H1 (cell line): Measurements from ENCODE around the gene FH. TPM values are rescaled to one million over a fixed set of nuclear protein-coding genes. Genes with fewer than 3 reads are reported as not detected.

ENCODE experiments used
- CTCF ChIA-PET: fragments of 300-600 bp; sonication (Branson Sonifier 250); formaldehyde crosslinking; loops from one replicate; lab custom pipeline; 2021; ENCODE audit not compliant: partially characterized antibody; lab: Charles Lee
- POLR2A ChIA-PET: fragments of 300-600 bp; sonication (Branson Sonifier 250); formaldehyde crosslinking; loops from one replicate; lab custom pipeline; 2021; ENCODE audit warnings: inconsistent platforms; ENCODE audit not compliant: partially characterized antibody; lab: Charles Lee
- DNase-seq, 2 experiments: peaks; one replicate each; pipeline versions ENCODE4 v3.0.0 to v3.0.0-alpha.2; 2010 to 2022; ENCODE audit warnings: low spot score in 2 of 2, low read depth in 1 of 2, mixed read lengths in 1 of 2
- FAIRE-seq: peaks from 2 replicates; lab custom pipeline; 2011; peaks lifted over from hg19 to GRCh38; lab: Jason Lieb, UNC
- H2AFZ ChIP-seq: 2 replicates; pipeline ENCODE4 v1.8.1; 2012; ENCODE audit warnings: low read length, inconsistent platforms
- H2AK5ac ChIP-seq: 2 replicates; pipeline ENCODE4 v1.6.1; 2013; ENCODE audit warnings: low read depth, low read length
- H2BK120ac ChIP-seq: replicated peaks from 2 replicates; pipeline ENCODE3; 2013; ENCODE audit warnings: low read depth, low read length, inconsistent platforms
- H2BK12ac ChIP-seq: 2 replicates; pipeline ENCODE4 v1.6.1; 2013; ENCODE audit warnings: low read depth, low read length
- H2BK15ac ChIP-seq: 2 replicates; pipeline ENCODE4 v1.6.1; 2013; ENCODE audit warnings: low read length
- H2BK20ac ChIP-seq: 2 replicates; pipeline ENCODE4 v1.6.1; 2013; ENCODE audit warnings: low read length
- H2BK5ac ChIP-seq: 2 replicates; pipeline ENCODE4 v1.6.1; 2013; ENCODE audit warnings: low read depth, low read length
- H3K14ac ChIP-seq: 2 replicates; pipeline ENCODE4 v1.6.1; 2013; ENCODE audit warnings: inconsistent platforms; ENCODE audit not compliant: insufficient read length
- H3K18ac ChIP-seq: 2 replicates; pipeline ENCODE4 v1.6.1; 2013; ENCODE audit warnings: low read length; ENCODE audit errors: extremely low read depth
- H3K23ac ChIP-seq: 2 replicates; pipeline ENCODE4 v1.6.1; 2013; ENCODE audit warnings: inconsistent platforms; ENCODE audit not compliant: insufficient read length
- H3K23me2 ChIP-seq: 2 replicates; pipeline ENCODE4 v1.6.1; 2013; ENCODE audit warnings: low read depth, low read length
- H3K27ac ChIP-seq: 2 replicates; pipeline ENCODE4 v1.6.1; 2011; ENCODE audit warnings: low read depth, low read length, inconsistent platforms
- H3K27me3 ChIP-seq, 4 experiments: replicated peaks in 1 of 4; 1 replicate in 1 of 4; 2 replicates in 3 of 4; pipeline versions ENCODE4 v1.6.1 to v1.8.1; 2011 to 2013; ENCODE audit warnings: low read length in 3 of 4, mild to moderate bottlenecking in 3 of 4, inconsistent platforms in 2 of 4, mixed read lengths in 2 of 4, moderate library complexity in 1 of 4; ENCODE audit not compliant: control insufficient read depth in 3 of 4, insufficient read depth in 3 of 4; ENCODE audit errors: extremely low read depth in 1 of 4
- H3K36me3 ChIP-seq, 4 experiments: 2 replicates each; pipeline versions ENCODE4 v1.6.1 to v1.8.1; 2011 to 2013; ENCODE audit warnings: mild to moderate bottlenecking in 4 of 4, low read length in 3 of 4, moderate library complexity in 2 of 4, control low read depth in 1 of 4, inconsistent platforms in 1 of 4; ENCODE audit not compliant: insufficient read depth in 4 of 4, control insufficient read depth in 2 of 4
- H3K4ac ChIP-seq: replicated peaks from 2 replicates; pipeline ENCODE3; 2013; ENCODE audit warnings: low read length, low read depth, mixed read lengths, inconsistent platforms; ENCODE audit not compliant: insufficient read length
- H3K4me1 ChIP-seq, 4 experiments: replicated peaks in 1 of 4; 1 replicate in 1 of 4; 2 replicates in 3 of 4; pipeline versions ENCODE4 v1.6.1 to v1.8.1; 2011 to 2013; ENCODE audit warnings: low read length in 3 of 4, inconsistent platforms in 2 of 4, mixed read lengths in 1 of 4; ENCODE audit not compliant: insufficient read depth in 4 of 4, control insufficient read depth in 3 of 4
- H3K4me2 ChIP-seq, 2 experiments: 2 replicates each; pipeline versions ENCODE4 v1.6.1 to v1.8.1; 2011 to 2013; ENCODE audit warnings: low read depth in 2 of 2, low read length in 2 of 2, control low read depth in 1 of 2, inconsistent platforms in 1 of 2, mild to moderate bottlenecking in 1 of 2; ENCODE audit not compliant: insufficient read depth in 1 of 2
- H3K4me3 ChIP-seq, 4 experiments: fragments of 200-600, 300-600 bp in 1 of 4; sonication (generic), shearing (Covaris generic), sonication (Bioruptor Twin) in 1 of 4; 2 replicates each; pipeline versions ENCODE4 v1.5.1 to v1.8.1; 2011 to 2016; ENCODE audit warnings: low read length in 4 of 4, low read depth in 3 of 4, control low read depth in 2 of 4, inconsistent platforms in 2 of 4, mild to moderate bottlenecking in 2 of 4, mixed read lengths in 1 of 4, moderate library complexity in 1 of 4; ENCODE audit not compliant: insufficient read depth in 2 of 4; ENCODE audit errors: extremely low read depth in 1 of 4
- H3K56ac ChIP-seq: replicated peaks from 2 replicates; pipeline ENCODE3; 2013; ENCODE audit warnings: low read depth, mild to moderate bottlenecking, mixed read lengths, low read length, inconsistent platforms; ENCODE audit not compliant: insufficient read length
- H3K79me1 ChIP-seq: 2 replicates; pipeline ENCODE4 v1.6.1; 2013; ENCODE audit warnings: low read depth, low read length, control low read depth
- H3K79me2 ChIP-seq, 2 experiments: 2 replicates each; pipeline versions ENCODE4 v1.6.1 to v1.8.1; 2012 to 2013; ENCODE audit warnings: low read length in 2 of 2, mild to moderate bottlenecking in 2 of 2, inconsistent platforms in 1 of 2; ENCODE audit not compliant: insufficient read depth in 2 of 2, control insufficient read depth in 1 of 2
- H3K9ac ChIP-seq, 4 experiments: replicated peaks in 1 of 4; 1 replicate in 1 of 4; 2 replicates in 3 of 4; pipeline versions ENCODE4 v1.6.1 to v1.8.1; 2011 to 2013; ENCODE audit warnings: low read depth in 3 of 4, low read length in 3 of 4, control low read depth in 2 of 4, mild to moderate bottlenecking in 2 of 4, moderate library complexity in 2 of 4, inconsistent platforms in 1 of 4; ENCODE audit errors: extremely low read depth in 1 of 4
- H3K9me3 ChIP-seq, 2 experiments: 2 replicates each; pipeline versions ENCODE4 v1.6.1 to v1.8.1; 2012 to 2013; ENCODE audit warnings: mild to moderate bottlenecking in 2 of 2, moderate library complexity in 2 of 2, control low read depth in 1 of 2, inconsistent platforms in 1 of 2, low read depth in 1 of 2, low read length in 1 of 2, mixed read lengths in 1 of 2; ENCODE audit not compliant: insufficient read depth in 2 of 2
- H4K20me1 ChIP-seq, 2 experiments: replicated peaks in 1 of 2; 2 replicates each; pipeline versions ENCODE3 to v1.8.1; 2011 to 2013; ENCODE audit warnings: inconsistent platforms in 2 of 2, low read length in 2 of 2, mild to moderate bottlenecking in 1 of 2; ENCODE audit not compliant: insufficient read depth in 2 of 2, control insufficient read depth in 1 of 2
- H4K5ac ChIP-seq: 2 replicates; pipeline ENCODE4 v1.6.1; 2013; ENCODE audit warnings: low read length, low read depth, mixed read lengths, inconsistent platforms; ENCODE audit not compliant: insufficient read length
- H4K8ac ChIP-seq: 2 replicates; pipeline ENCODE4 v1.8.0; 2013; ENCODE audit warnings: mild to moderate bottlenecking, moderate library complexity, low read length, inconsistent platforms; ENCODE audit not compliant: insufficient read depth; ENCODE audit errors: extremely low read depth
- H4K91ac ChIP-seq: replicated peaks from 2 replicates; pipeline ENCODE3; 2013; ENCODE audit warnings: low read length, mixed read lengths, inconsistent platforms; ENCODE audit not compliant: insufficient read length
- CTCF ChIP-seq, 3 experiments: IDR thresholded peaks; 1 replicate in 2 of 3; 2 replicates in 1 of 3; pipeline versions ENCODE4 v1.5.1 to v1.6.1; 2011; ENCODE audit warnings: low read length in 3 of 3, mild to moderate bottlenecking in 3 of 3, inconsistent platforms in 2 of 3, low read depth in 1 of 3, moderate library complexity in 1 of 3; ENCODE audit not compliant: insufficient read depth in 1 of 3; ENCODE audit errors: control extremely low read depth in 1 of 3
- KDM1A ChIP-seq: fragments of 200-600, 300-600 bp; sonication (generic); IDR thresholded peaks from 2 replicates; pipeline ENCODE4 v1.7.1; 2016; ENCODE audit warnings: mild to moderate bottlenecking, low read length, borderline replicate concordance
- RAD21 ChIP-seq, 2 experiments: IDR thresholded peaks in 1 of 2; conservative IDR thresholded peaks in 1 of 2; 2 replicates each; pipeline ENCODE4 v1.6.1; 2011; ENCODE audit warnings: low read depth in 2 of 2, low read length in 2 of 2, improper control_type of control experiment in 1 of 2, inconsistent platforms in 1 of 2, mild to moderate bottlenecking in 1 of 2, moderate library complexity in 1 of 2
- WGBS, 2 experiments: shearing (Covaris generic) in 1 of 2; methylation state at CpG; one replicate each; pipeline versions ENCODE4 v1.1.6 to v1.1.7; 2013 to 2015; ENCODE audit warnings: low lambda C conversion rate in 2 of 2, mixed read lengths in 2 of 2, inconsistent platforms in 1 of 2, low coverage in 1 of 2, missing lambda C conversion rate in 1 of 2; ENCODE audit not compliant: insufficient replicate concordance in 2 of 2, insufficient coverage in 1 of 2, insufficient read length in 1 of 2; ENCODE audit errors: extremely low coverage in 1 of 2, missing lambda C conversion rate in 1 of 2; 5-methylcytosine and 5-hydroxymethylcytosine counted together
- polyA plus RNA-seq, 7 experiments: library from polyadenylated mRNA; depleted of rRNA in 3 of 7; stranded (reverse) in 5 of 7; unstranded in 2 of 7; fragments of >200 nt in 5 of 7; fragments of 200-250 nt in 2 of 7; gene quantifications; 1 replicate in 5 of 7; 2 replicates in 1 of 7; 4 replicates in 1 of 7; pipeline versions ENCODE4 v1.2.1 to v1.2.3, GENCODE V29; 2011 to 2013; ENCODE audit warnings: missing spikeins in 2 of 7, mixed read lengths in 2 of 7
- total RNA-seq: library from RNA; stranded (reverse); fragmentation: NEBNext Ultra II Directional; extraction: Animal tissue kit (Norgen Biotek cat#: 25700); gene quantifications from 2 replicates; pipeline ENCODE4 v1.2.1, GENCODE V29; 2021

FH gene
- total and polyA plus RNA-seq, 2 of the 8 experiments (the other 6 are each of a cell fraction or from before 2014, with no cell fraction given), result 45.0 to 81.9 TPM

- Histone ChIP-seq H3K4ac (no peak overlapping the region), H3K9me3 (no peaks in the 10 kb centered on the region), H3K4me3 (no peak overlapping the region), H3K9ac (no peak overlapping the region), H3K56ac (no peak overlapping the region), H2BK15ac (no peak overlapping the region), H4K20me1 (no peaks in the 10 kb centered on the region), H4K5ac (no peak overlapping the region), H4K8ac (no peak overlapping the region), H3K14ac (no peak overlapping the region), H3K79me2 (no peaks in the 10 kb centered on the region), H2AK5ac (no peak overlapping the region), H3K27ac (no peak overlapping the region), H4K91ac (no peak overlapping the region), H3K4me2 (no peak overlapping the region), H2BK120ac (no peak overlapping the region), H2BK12ac (no peak overlapping the region), H3K4me1 (no peaks in the 10 kb centered on the region), H2BK5ac (no peak overlapping the region), H3K36me3 (no peaks in the 10 kb centered on the region), H2AFZ (0 out of 2 replicates have a peak overlapping the region, but pooled peaks have one; percentile 5), H3K27me3 (no peaks in the 10 kb centered on the region), H3K79me1 (no peaks in the 10 kb centered on the region), H3K23ac (no peak overlapping the region), H3K18ac (no peak overlapping the region), H2BK20ac (no peak overlapping the region), H3K23me2 (no peaks in the 10 kb centered on the region)
- DNase-seq (no peak), FAIRE-seq (no peak)
- POLR2A ChIA-PET, result no interaction called here
- CTCF ChIA-PET, result interaction anchor here (1.0 to 1.2 kb wide), 2 partner anchors 80 to 924 kb away, joined by 3 to 7 read pairs; no protein-coding TSS in a partner anchor
- WGBS, 2 experiments, result 46% methylated on average over 11 of the region's 11 CpGs; no CpG with 5 or more reads in 1 of the 2 experiments
- TF ChIP-seq KDM1A, result no peak
- peak in 2 of 3 experiments; percentile 31 to 43; a peak in 2 of 4 replicates for TF ChIP-seq CTCF (IDR thresholded peaks at IDR 0.05; ENCODE audit: control extremely low read depth in 1 of 3, insufficient read depth in 1 of 3, low read depth in 1 of 3, low read length in 3 of 3)
- TF ChIP-seq RAD21 (IDR thresholded peaks at IDR 0.05 in 1 of 2, conservative IDR thresholded peaks at IDR 0.05 in 1 of 2; ENCODE audit: low read depth in 2 of 2, low read length in 2 of 2), result peak in 1 of 2 experiments; percentile 64; a peak in 3 of 4 replicates
Measured at GRCh38 chr1:241531195-241532161, 11.9 kb upstream of the FH start.
